ENCODE data around the gene PALS1.

DNA sequence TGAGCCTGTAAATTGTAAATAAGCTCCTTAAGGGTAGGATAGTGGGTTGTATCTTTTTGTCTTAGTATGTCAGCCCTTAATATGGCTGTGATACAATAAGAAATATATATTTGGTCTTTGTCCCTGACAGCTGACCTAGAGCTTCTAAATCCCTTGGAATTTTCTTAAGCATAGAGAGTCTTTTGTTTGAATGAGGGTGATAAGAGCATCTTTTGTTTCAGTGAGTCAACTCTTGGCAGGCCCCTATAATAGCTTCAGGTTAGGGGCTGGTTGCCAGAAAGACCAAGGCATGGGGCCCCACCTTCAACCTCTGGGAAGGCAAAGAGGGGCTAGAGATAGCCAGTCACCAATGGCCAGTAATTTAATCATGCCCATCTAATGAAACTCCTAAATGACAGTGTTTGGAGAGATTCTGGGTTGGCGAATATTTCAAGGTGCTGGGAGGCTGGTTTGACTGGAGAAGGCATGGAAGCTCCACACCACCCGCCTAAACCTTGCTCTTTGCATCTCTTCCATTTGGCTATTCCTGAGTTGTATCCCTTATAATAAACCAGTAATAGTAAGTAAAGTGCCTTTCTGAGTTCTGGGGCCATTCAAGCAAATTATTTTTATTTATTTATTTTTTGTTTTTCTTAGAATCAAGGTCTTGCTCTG, 10.5 kb downstream of the PALS1 start:
- TF ChIP-seq CTCF (IDR thresholded peaks at IDR 0.05; ENCODE audit: poor library complexity) = no peak
- TF ChIP-seq EZH2 (IDR thresholded peaks at IDR 0.05; ENCODE audit: borderline replicate concordance) = no peak
- TF ChIP-seq EZH2phosphoT487 (IDR thresholded peaks at IDR 0.05; ENCODE audit: low read depth, severe bottlenecking, unreplicated experiment) = no peak

Data from hepatocyte (in vitro differentiated cells).